ENCODE results near the gene LRBA.
"Not testable (repeated sequence)": the region's sequence is repeated elsewhere in the genome, so short reads cannot be mapped to it uniquely, and the experiment has no call there.

The LRBA gene

DNA sequence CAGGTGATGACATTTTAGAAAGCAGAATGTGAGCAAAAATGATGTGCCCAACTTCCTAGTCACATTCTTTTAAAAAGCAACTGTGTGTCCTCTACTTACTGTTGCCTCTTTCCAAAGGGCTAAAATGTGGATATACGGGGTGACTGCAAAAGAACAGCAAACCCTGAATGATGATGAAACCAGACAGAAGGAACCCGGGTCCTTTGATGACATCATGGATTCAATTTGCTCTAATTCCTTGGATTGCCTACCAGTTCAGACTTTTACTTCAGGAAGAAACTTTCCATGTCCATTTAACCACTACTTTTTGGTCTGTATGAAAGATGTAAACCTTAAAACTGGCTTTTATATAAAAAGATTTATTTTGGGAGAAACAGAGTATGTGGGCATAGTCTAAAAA, 624.0 kb downstream of the LRBA start:
- no peak for DNase-seq

DNA sequence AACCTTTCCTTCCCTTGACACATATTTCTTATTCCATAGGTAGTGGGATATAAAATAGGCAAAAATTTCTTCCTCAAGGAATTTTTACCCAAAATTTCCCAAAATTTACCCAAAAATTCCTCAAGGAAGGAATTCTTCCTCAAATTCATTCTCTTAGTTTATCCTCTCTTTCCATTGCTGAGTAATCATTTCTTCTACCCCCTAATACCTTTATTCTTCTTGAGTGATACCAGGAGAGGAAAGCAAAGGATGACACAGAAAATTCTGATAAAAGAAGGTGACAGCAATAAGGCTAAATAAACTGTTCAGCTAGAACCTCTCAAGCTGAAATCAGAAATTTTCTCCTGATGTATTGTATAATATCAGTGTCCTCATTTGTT, 624.6 kb downstream of the LRBA start:
- no peak for DNase-seq

DNA sequence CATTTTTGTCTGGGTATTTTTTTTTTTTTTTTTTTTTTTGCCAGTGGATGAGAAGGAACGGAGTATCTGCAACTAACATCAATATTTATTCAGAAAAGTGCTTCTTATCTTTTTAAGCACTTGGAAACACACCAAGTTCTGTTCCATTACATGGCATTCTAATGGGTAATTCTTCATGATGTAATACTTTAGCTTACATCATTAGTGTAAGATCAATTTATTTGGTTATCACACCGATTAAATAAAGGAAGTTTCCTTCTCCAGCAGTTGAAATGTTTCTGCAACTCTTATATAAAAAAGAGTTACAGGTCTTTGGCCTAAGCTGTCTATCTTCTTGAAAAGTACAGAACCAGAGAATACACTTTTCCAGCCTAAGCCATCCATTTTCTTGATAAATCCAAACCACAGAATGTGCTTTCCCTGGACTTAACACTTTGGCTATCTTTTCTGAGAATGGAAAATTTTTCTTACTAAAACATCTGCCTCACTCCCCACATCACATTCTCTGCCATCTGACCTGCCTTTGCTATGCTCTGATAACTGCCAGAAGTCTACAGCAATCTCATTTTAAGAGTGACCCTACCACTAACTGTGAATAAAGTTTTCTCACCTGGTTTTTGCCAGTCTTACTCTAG, 625.1 kb downstream of the LRBA start:
- DNase-seq: no peak

DNA sequence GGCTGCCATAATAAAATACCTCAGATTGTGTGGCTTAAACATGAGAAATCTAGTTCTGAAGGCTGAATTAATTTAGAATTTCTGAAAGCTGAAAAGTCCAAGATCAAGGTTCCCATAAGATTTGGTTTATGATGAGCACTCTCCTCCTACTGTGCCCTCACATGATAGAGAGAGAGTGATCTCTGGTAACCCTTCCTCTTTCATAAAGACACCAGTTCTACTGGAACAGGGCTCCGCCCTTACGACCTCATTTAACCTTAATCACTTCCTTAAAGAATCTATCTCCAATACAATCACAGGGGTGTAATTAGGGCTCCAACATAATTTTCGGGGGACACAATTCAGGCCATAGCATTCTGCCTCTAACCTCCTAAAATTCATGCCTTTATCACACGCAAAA, 627.1 kb downstream of the LRBA start:
- DNase-seq: no peak

DNA sequence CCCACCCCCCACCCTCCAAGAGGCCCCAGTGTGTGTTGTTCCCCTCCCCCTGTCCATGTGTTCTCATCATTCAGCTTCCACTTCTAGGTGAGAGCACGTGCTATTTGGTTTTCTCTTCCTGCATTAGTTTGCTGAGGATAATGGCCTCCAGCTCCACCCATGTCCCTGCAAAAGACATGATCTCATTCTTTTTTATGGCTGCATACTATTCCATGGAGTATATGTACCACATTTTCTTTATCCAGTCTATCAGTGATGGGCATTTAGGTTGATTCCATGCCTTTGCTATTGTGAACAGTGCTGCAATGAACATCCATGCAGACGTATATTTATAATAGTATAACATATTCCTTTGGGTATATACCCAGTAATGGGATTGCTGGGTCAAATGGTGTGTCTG, 628.7 kb downstream of the LRBA start:
- not testable (repeated sequence) for DNase-seq

DNA sequence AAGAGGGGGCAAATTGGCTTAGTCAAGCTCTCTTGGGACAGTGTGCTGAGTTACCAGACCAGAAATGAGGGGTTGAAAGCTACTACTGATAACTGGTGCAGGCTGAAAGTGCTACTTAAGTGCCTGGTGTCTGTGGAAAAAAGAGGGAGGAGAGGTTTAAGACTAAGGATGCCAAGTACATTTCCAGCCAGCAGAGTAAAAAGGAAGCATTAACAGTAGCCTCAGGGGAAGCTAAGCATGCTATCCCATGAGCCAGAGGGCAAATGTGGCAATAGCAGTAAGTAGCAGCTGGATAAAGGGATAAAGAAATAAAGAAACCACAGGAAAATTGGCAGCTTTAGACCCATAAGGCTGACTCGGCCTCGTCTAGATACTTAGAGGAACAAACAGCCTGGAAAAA, 629.5 kb downstream of the LRBA start:
- DNase-seq: peak; percentile 78

DNA sequence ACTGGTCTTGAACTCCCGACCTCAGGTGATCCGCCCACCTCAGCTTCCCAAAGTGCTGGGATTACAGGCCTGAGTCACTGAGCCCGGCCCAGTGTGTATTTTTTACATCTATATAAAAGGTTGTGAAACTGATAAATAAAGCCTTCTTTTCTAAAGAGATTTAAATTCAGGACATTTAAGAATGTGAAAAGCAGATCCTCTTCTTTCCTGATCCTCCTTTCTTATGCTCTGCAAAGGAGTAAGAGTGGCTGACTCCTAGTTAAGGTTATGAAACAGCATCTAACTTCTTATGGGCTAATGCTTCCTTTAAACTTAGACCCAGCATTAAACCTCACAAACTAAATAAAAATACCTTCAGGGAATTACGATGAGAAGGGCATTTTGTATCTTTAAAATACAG, 630.8 kb downstream of the LRBA start:
- DNase-seq: no peak

DNA sequence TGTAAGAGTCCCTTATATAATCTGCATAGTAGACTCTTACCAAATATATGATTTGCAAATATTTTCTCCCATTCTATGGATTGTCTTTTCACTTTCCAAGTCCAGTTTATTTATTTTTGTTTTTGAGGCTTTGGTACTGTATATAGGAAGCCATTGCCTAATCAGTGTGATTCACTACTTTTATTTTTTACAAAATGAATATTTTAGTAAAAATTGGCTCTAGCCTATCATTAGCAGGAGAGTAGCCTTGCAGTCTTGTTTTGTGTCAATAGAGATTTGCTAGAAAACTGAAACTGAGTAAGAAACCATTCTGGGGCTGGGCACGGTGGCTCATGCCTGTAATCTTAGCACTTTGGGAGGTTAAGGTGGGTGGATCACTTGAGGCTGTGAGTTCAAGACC, 633.1 kb downstream of the LRBA start:
- DNase-seq: peak; percentile 16

DNA sequence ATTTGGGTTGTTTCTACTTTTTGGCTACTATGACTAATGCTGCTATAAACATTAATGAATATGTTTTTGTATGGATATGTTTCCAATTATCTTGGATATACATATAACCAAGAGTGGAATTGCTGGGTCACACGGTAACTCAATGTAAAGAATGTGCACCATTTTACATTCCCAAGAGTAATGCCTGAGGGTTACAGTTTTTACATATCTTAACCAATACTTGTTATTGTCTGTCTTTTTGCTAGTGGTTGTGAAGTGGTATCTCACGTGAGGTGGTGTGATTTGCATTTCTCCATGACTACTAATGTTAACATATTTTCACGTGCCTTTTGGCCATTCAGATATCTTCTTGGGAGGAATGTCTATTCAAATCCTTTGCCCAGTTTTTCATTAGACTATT, 633.5 kb downstream of the LRBA start:
- DNase-seq: peak; percentile 66

DNA sequence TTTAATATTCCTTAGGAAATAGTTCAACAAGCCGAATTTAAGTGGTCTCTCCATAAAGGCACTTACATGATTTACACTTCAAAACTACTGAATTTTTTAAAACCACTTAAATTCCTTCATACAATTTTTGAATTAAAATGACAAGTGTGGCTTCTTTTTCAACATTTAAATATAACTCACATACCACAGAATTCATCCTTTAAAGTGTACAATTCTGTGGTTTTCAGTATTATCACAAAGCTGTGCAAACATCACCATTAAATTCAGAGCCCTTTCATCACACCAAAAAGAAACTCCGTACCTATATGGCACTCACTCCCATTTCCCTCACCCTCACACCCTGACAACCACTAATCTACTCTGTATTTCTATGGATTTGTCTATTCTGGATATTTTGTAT, 634.0 kb downstream of the LRBA start:
- DNase-seq: peak; percentile 61

DNA sequence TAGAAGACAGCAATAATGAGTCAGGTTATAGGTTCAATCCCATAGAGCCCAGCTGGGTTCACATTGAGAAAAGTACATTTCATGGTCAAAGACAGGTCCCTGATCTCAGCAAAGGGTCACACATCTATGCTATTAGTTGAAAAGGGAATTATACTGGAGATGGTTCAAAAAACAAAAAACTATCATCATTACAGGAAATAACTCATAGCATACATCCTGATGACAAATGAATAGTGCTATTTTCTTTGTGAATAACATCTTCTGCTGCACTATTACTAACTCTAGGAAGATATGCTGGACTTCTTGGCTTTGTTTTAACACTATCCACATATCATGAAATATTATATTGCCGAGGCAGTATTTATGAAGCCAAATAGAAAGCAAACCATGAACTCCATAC, 635.6 kb downstream of the LRBA start:
- DNase-seq: peak; percentile 50

DNA sequence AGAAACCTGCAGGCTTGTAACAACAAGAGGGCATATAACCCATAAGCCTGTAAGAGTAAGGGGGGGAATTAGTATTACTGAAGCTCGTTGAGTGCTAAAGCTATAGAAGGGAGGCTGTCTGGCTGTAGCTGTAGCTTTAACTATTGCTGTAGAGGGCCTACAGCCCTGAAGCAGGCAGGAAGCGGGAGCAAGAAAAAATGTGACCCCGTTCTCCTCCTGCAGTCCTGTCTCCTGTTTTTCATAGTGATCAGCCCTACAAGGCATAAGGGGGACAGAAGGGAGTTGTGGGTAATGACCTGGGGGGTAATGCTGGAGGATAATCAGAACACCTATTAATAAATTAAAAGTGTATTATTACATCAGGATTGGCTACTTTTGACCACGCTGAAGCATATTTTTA, 640.1 kb downstream of the LRBA start:
- DNase-seq: no peak

DNA sequence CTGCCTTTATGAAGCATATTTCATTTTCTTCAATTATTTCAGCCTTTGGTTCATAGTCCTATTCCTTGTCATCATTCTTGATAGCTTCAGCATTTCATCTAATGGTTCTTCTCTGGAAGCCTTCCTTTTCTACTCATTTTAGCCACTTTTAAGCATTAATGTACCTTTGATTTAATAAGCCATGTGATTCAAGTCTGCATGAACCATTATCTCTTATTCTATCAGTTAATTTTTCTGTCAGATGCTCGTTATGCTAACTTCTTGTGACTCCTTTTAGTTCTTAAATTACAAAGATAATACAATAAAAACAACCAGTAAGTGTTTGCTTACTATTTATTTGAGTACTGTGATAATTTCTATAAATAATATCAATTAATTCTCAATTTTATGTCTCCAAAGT, 643.2 kb downstream of the LRBA start:
- no peak for DNase-seq

DNA sequence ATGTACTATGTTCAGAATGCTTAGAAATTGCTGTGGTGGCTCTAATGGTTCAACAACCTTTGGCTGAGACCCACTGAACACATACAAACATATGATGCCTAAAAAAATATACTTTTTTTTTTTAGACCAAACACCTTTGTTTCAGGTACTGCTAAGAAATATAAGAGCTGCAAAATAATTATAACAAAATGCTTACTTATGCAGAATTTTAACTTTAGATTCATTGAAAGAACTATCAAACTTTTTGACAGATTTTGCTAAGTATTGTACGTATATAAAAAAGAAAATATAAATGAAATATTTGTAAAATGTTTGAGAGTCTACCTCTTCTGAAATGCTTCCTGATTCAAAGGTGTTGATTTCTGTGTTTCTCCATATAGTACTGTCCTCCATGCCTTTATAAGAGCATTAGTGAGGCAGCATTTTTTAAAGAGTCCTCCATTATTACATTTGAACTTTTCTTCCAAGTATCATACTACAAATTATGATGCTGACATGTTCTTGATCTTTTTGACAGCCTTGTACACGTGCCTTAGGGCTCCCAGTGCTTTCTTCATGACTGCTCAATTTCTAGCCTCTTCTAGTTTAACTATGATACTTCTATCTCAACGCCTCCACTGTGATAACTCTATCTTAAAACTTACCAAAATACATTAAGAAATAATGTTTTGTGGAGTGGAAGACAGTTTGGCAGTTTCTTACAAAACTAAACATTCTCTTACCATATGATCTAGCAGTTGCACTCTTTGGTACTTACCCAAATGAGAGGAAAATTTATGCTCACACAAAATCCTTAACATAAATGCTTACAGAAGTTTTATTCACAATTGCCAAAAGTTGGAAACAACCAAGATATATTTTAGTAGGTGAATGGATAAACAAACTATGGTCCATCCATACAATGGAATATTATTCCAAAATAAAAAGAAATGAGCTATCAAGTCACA, 645.4 kb downstream of the LRBA start:
- no peak for DNase-seq

DNA sequence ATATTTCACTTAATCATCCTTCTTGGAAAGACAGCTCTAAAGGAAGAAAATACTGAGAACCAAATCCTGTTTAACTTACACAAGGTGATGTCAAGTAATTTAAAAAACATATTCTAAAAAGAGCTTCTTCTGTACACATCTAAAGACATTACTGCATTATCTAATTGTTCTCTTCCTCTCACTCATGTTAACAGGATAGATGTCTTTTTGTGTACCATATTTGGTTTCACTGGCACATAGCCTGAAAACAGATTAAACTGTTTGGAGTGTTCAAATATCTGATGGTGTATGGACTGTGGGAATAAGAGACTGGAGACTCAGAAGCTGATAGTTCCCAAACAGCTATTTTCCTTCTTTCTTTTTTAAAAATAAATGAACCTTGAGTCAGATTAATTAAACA, 646.4 kb downstream of the LRBA start:
- DNase-seq: no peak

DNA sequence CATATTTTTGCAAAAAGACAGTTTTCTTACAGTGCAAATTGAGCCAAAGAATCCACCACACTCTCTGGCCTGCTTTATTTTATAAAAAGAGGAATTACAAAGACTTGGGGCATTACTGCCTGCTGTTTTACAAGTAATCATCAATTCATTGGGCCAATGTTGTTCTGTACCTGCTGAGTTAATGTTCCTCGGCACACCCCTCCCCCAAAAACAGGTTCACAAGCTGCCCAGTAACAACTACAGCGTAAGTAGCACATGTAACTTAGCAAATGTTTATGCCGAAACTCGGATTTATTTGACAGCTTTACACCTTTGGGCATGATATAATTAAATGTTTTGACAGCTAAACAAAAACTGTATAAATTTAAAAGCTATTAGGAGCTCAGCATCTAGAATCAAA, 647.8 kb downstream of the LRBA start:
- no peak for DNase-seq

DNA sequence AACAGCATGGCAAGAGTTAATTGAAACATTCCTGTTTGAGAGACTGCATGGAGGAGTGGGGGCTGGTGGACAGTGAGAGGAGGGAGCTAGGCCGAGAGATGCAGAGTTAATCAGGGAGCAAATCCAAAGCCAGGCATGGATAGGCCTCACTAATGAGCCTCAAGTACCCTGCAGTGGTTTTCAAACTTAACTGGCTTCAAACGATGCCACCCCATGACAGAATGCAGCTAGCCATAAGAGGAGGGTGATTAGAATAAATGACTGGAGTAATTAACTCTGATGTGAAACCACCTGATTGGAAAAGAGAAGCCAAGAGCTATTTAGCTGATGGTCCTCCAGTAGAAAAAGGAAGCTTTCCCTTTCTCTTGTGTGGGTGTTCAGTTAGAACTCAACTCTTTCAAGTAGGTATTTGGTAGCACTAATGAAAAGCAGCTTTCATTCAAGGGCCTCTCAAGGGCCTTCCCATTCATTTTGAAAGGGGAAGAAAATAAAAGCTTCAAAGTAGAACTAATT, 648.5 kb downstream of the LRBA start:
- no peak for DNase-seq

DNA sequence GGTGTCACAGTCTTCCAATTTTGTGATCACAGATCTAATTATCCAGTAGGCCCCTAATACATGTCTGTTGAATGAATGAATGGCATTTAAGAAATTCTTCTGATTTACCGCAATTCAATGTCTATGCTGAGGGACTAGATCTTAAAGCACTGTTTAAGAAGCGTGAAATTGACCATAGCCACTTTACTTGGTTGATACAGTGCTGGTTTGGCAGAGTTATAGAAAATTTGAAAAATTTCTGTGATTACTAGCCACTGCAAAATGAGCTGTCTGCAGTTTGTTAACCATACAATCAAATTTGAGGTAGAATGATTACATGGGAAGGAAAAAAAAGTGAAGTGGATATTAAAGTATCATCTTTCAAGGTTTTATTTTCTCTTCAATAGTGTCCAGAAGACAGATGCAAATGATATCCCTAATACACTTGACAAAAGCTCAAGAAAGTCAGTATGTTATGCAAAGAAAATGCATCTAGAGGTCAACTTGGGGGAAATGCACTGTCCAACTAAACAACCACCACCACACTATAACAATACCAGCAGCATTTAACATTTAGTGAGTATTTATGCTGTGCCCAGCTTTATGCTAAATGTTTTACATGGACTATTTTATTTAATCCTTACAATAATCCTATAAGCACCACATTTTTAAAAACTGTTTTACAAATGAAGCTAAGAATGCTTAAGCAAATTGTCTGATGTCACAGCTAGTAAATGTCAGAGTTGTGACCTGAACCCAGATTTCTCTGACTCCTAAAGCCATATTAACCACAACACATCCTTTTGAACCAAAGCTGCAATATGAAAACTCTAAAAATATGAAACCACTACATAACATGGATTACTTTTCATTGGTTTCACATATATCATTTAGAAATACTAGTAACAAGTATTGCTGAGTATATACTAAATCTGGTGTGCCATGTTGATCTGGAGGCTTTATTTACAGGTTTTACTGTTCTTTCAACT, 651.1 kb downstream of the LRBA start:
- no peak for DNase-seq

DNA sequence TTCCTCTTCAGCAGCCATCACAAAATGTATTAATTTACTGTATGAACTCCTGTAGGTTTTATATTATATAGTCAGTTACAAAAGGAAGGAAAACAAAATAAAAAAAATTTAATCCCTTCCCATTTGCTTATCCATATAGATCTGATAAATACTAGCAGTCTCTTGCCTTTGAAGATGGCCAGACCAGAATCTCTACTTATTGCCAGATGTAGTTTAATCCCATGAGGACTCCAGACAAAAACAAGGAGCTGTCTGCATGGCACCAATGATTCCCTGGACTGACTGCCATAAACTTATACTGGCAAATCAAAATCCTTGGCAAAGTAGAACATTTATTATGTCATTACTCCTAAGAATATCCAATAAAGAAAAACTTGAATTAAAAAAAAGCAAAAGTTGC, 656.4 kb downstream of the LRBA start:
- no peak for DNase-seq

DNA sequence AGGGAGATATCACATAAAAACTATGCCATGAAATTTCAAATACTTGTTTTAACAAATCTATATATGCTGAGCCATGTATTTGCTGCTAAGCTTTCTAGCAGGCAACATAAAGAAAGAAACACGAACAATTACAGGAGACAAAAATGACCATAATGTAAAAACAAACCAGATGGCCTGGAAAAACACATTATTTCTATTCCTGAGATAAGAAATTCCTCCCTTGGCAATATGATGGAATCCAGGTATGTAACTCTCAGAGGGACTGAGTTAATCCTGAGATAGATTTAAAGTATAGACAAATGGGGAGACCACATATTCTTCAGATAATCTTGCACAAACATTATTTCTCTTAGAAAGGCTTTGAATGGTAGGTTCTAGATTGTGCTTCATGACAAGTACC, 657.3 kb downstream of the LRBA start:
- no peak for DNase-seq

DNA sequence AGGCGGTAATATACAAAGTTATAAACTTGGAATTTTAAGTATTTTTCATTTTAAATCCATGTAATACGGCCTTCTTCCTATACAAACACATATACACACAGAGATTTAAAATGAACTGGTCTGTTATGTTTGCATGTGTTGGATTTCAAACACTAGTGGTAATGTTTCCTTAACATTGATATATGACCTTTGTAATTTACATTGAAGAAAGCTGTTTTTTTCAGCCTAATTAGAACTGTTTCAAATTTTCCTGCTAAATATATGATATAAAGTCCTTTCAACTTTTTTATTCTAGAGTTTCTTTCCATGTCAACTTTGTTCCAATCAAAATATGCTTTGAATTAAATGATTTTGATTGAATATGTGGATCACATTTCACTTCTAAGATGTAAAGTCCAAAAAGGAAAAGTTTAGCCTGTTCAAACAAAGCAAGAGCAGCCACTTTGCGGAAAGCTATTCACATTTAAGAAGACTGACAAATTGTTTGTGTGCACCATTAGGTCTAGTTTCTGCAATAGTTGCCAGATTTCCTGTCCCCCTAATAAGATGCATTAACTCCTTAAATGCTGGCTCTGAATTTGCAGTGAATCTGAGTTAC, 659.1 kb downstream of the LRBA start:
- no peak for DNase-seq

DNA sequence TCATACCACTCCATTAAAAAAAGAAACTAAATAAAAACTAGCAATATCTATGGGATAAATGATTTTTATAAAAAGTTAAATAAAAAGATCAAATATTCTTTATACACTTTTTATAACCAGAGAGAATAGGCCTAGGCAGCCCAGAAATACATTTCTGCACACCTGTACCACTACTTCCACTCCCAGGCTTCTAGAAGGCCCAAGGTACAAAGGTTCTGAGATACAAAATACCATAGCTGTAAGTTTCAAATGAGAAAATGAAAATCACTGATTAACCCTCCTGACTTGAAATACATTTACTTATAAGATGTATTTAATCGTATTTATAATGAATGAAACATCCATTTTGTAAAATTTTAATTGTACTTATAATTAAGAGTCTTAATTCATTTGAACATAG, 659.7 kb downstream of the LRBA start:
- no peak for DNase-seq

Data from fibroblast of skin of right biceps (primary cell).